HepG2 (cell line): ENCODE data around the gene TNFAIP3.

Experiments
- MAFF ChIP-seq: IDR thresholded peaks from 2 replicates; pipeline ENCODE4 v1.6.1; 2011; ENCODE audit warnings: low read depth, low read length, improper control_type of control experiment
- PCBP1 ChIP-seq: fragments of 200-400 bp; formaldehyde crosslinking; IDR thresholded peaks from 2 replicates; pipeline ENCODE4 v1.6.1; 2017; ENCODE audit warnings: mild to moderate bottlenecking, low read depth, low read length, borderline replicate concordance
- TF ChIP-seq, protein P1 (sequence below): sonication (generic); formaldehyde crosslinking; IDR thresholded peaks from 2 replicates; pipeline ENCODE4 v1.4.0; 2020; ENCODE audit warnings: missing genetic modification reagents

DNA sequence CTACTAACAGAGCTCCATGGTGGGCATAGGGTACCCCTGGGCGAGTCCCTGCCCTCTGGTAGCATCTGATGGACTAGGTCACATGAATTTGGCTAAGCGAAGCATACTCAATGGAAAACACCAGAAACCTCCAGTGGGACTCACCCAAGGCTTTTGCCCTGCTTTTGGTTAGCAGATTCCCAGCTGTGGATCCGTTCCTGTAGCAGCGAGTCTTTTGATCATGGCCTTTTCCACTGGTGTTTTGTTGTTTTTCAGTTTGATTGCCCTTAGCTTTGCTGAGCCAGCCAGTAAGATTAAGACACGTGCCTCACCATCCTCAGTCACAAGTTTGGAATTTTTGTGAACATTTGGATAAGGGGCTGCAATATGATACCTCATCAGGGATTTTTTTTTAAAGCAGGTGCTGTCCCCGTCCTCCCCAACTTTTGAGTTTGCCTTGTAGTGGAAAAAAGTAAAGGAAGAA is 8.0 kb downstream of the TNFAIP3 start:
- TF ChIP-seq MAFF (no peak), PCBP1 (no peak)
- TF ChIP-seq, protein P1, sequence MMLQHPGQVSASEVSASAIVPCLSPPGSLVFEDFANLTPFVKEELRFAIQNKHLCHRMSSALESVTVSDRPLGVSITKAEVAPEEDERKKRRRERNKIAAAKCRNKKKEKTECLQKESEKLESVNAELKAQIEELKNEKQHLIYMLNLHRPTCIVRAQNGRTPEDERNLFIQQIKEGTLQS, result no peak
